OCI-LY1 (cell line): ENCODE data around the gene CYFIP1.

Experiments
- H2AFZ ChIP-seq: fragments of 200-600 bp; sonication (generic), shearing (Covaris generic); 2 replicates; pipeline ENCODE4 v1.6.0; 2014; ENCODE audit warnings: antibody characterized with exemption, mild to moderate bottlenecking, low read length
- H3F3A ChIP-seq: fragments of 200-600 bp; sonication (generic), shearing (Covaris generic); 2 replicates; pipeline ENCODE4 v1.6.0; 2014; ENCODE audit warnings: mild to moderate bottlenecking, antibody characterized with exemption, low read length, moderate library complexity; ENCODE audit not compliant: insufficient read depth
- H3K27ac ChIP-seq: fragments of 200-600 bp; sonication (generic); 2 replicates; pipeline ENCODE4 v1.5.1; 2014; ENCODE audit warnings: low read length, mixed run types, mild to moderate bottlenecking, low read depth; ENCODE audit not compliant: poor library complexity, severe bottlenecking
- H3K27me3 ChIP-seq: fragments of 200-600 bp; sonication (generic); 2 replicates; pipeline ENCODE4 v1.6.0; 2014; ENCODE audit warnings: antibody characterized with exemption, mild to moderate bottlenecking, low read length, moderate library complexity; ENCODE audit not compliant: insufficient read depth
- H3K36me3 ChIP-seq: fragments of 200-600 bp; sonication (generic); 2 replicates; pipeline ENCODE4 v1.6.1; 2014; ENCODE audit warnings: mild to moderate bottlenecking, antibody characterized with exemption, low read length, moderate library complexity, mixed read lengths; ENCODE audit not compliant: insufficient read depth
- H3K4me1 ChIP-seq: fragments of 200-600 bp; sonication (generic); 2 replicates; pipeline ENCODE4 v1.5.1; 2014; ENCODE audit warnings: mild to moderate bottlenecking, low read length, moderate library complexity; ENCODE audit not compliant: insufficient read depth, severe bottlenecking
- H3K4me2 ChIP-seq: fragments of 200-600 bp; sonication (generic), shearing (Covaris generic); 2 replicates; pipeline ENCODE4 v1.6.1; 2014; ENCODE audit warnings: low read length
- H3K4me3 ChIP-seq: fragments of 200-600 bp; sonication (generic); 2 replicates; pipeline ENCODE4 v1.5.1; 2014; ENCODE audit warnings: low read length, low read depth, mild to moderate bottlenecking, mixed read lengths; ENCODE audit not compliant: poor library complexity, severe bottlenecking
- H3K79me2 ChIP-seq: fragments of 200-600 bp; shearing (Covaris generic); 2 replicates; pipeline ENCODE4 v1.6.1; 2016; ENCODE audit warnings: mixed run types, low read length, mixed read lengths; ENCODE audit not compliant: insufficient read depth
- H3K9ac ChIP-seq: fragments of 200-600 bp; sonication (generic), shearing (Covaris generic); 2 replicates; pipeline ENCODE4 v1.6.1; 2014; ENCODE audit warnings: mild to moderate bottlenecking, low read length, mixed read lengths
- H3K9me2 ChIP-seq: fragments of 200-600 bp; sonication (generic), shearing (Covaris generic); 2 replicates; pipeline ENCODE4 v1.6.1; 2014; ENCODE audit warnings: low read depth, mild to moderate bottlenecking, low read length, mixed read lengths
- H3K9me3 ChIP-seq: fragments of 200-600 bp; shearing (Covaris generic); 2 replicates; pipeline ENCODE4 v1.6.1; 2014; ENCODE audit warnings: low read length, mixed read lengths
- H4K20me1 ChIP-seq: fragments of 200-600 bp; sonication (generic), shearing (Covaris generic); 2 replicates; pipeline ENCODE4 v1.6.0; 2016; ENCODE audit warnings: mild to moderate bottlenecking, low read length; ENCODE audit not compliant: insufficient read depth
- EZH2 ChIP-seq: fragments of 200-600 bp; sonication (generic), shearing (Covaris generic); IDR thresholded peaks from 2 replicates; pipeline ENCODE4 v1.8.0; 2017; ENCODE audit warnings: borderline replicate concordance, mixed run types, mild to moderate bottlenecking, antibody characterized with exemption, low read length, moderate library complexity, mixed read lengths
- TF ChIP-seq, protein P1 (sequence below): fragments of 200-600 bp; sonication (generic), shearing (Covaris generic); IDR thresholded peaks from 2 replicates; pipeline ENCODE4 v1.5.1; 2017; ENCODE audit warnings: mild to moderate bottlenecking, antibody characterized with exemption, low read length, moderate library complexity, mixed read lengths

Gene CYFIP1

DNA sequence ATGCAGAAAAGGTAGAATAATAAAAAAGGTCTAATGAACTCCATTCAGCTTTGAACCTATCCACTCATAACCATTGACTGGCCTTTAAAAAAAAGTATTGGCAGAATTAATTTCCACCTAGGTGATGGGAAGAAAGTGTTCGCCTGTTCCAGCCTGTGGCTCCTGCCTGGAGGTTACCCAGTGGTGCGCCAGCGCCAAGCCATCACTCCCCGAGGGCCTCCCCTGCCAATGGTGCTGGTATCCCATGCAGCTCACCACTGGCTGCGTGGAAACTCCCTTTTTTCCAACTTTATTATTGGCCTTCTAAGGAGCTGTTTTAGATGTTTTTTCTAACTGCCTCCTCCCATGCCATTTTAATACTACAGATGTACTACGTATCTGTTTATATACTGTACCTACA is 112.3 kb downstream of the CYFIP1 start:
- H3K27ac ChIP-seq, result no peak overlapping the region
- H3K9ac ChIP-seq, result no peak overlapping the region
- no peaks in the 10 kb centered on the region for H4K20me1 ChIP-seq
- no peak overlapping the region for H2AFZ ChIP-seq
- TF ChIP-seq EZH2, result no peak
- TF ChIP-seq, protein P1, sequence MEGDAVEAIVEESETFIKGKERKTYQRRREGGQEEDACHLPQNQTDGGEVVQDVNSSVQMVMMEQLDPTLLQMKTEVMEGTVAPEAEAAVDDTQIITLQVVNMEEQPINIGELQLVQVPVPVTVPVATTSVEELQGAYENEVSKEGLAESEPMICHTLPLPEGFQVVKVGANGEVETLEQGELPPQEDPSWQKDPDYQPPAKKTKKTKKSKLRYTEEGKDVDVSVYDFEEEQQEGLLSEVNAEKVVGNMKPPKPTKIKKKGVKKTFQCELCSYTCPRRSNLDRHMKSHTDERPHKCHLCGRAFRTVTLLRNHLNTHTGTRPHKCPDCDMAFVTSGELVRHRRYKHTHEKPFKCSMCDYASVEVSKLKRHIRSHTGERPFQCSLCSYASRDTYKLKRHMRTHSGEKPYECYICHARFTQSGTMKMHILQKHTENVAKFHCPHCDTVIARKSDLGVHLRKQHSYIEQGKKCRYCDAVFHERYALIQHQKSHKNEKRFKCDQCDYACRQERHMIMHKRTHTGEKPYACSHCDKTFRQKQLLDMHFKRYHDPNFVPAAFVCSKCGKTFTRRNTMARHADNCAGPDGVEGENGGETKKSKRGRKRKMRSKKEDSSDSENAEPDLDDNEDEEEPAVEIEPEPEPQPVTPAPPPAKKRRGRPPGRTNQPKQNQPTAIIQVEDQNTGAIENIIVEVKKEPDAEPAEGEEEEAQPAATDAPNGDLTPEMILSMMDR, result no peak
- no peaks in the 10 kb centered on the region for H3K27me3 ChIP-seq
- no peaks in the 10 kb centered on the region for H3K4me1 ChIP-seq
- no peaks in the 10 kb centered on the region for H3K79me2 ChIP-seq
- peaks cover 60% of the 10 kb centered on the region for H3K36me3 ChIP-seq
- H3F3A ChIP-seq, result no peaks in the 10 kb centered on the region
- H3K9me3 ChIP-seq, result no peaks in the 10 kb centered on the region
- H3K4me2 ChIP-seq, result no peak overlapping the region
- no peak overlapping the region for H3K4me3 ChIP-seq
- H3K9me2 ChIP-seq, result no peaks in the 10 kb centered on the region

GRCh38 chr15:22866079-22866478 is 114.1 kb downstream of the CYFIP1 start:
- Histone ChIP-seq H3F3A (no peaks in the 10 kb centered on the region), H3K79me2 (no peaks in the 10 kb centered on the region), H3K9ac (no peak overlapping the region), H3K4me1 (no peaks in the 10 kb centered on the region), H2AFZ (no peak overlapping the region), H3K36me3 (peaks cover 76% of the 10 kb centered on the region), H3K9me3 (no peaks in the 10 kb centered on the region), H3K27me3 (no peaks in the 10 kb centered on the region), H3K4me3 (no peak overlapping the region), H4K20me1 (no peaks in the 10 kb centered on the region), H3K9me2 (no peaks in the 10 kb centered on the region), H3K27ac (no peak overlapping the region), H3K4me2 (no peak overlapping the region)
- TF ChIP-seq, protein P1, result no peak
- TF ChIP-seq EZH2, result no peak

- Histone ChIP-seq H3K4me1 (no peaks in the 10 kb centered on the region), H3K4me2 (no peak overlapping the region), H3K27me3 (no peaks in the 10 kb centered on the region), H3K79me2 (no peaks in the 10 kb centered on the region), H3K4me3 (no peak overlapping the region), H3K9me3 (no peaks in the 10 kb centered on the region), H2AFZ (no peak overlapping the region), H3K9ac (no peak overlapping the region), H3K27ac (no peak overlapping the region), H3K9me2 (no peaks in the 10 kb centered on the region), H3F3A (no peaks in the 10 kb centered on the region), H4K20me1 (0 out of 2 replicates have a peak, but pooled peaks cover 2% of the 10 kb centered on the region), H3K36me3 (peaks cover 95% of the 10 kb centered on the region)
- TF ChIP-seq, protein P1, result no peak
- no peak for TF ChIP-seq EZH2
These were observed 116.8 kb downstream of the CYFIP1 start for GRCh38 chr15:22863356-22863755.
